ENCODE measurements around the gene PAPPA2.

DNA sequence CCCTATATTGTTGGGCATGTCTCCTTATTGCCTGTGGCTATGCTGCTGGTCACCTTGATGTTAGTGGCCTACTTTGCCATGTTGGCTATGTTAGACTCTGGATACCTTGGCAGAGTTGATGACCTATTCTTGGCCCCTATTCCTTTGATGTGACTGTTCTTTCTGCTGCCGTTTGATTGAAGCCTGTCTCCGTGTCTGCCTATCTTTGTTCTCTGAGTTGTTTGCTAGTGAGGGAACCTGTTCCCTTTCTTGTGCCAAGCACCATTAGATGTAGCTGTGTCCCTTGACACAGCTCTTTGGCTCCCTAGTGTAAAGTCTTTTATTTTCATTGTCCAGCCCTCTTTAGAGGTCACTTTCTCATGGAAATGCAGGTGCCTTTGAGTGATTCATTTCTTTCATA is 28.7 kb upstream of the PAPPA2 start:
- TF ChIP-seq POLR2A (IDR thresholded peaks at IDR 0.05) = no peak
- TF ChIP-seq EP300 (IDR thresholded peaks at IDR 0.05) = no peak
- TF ChIP-seq, protein P1, sequence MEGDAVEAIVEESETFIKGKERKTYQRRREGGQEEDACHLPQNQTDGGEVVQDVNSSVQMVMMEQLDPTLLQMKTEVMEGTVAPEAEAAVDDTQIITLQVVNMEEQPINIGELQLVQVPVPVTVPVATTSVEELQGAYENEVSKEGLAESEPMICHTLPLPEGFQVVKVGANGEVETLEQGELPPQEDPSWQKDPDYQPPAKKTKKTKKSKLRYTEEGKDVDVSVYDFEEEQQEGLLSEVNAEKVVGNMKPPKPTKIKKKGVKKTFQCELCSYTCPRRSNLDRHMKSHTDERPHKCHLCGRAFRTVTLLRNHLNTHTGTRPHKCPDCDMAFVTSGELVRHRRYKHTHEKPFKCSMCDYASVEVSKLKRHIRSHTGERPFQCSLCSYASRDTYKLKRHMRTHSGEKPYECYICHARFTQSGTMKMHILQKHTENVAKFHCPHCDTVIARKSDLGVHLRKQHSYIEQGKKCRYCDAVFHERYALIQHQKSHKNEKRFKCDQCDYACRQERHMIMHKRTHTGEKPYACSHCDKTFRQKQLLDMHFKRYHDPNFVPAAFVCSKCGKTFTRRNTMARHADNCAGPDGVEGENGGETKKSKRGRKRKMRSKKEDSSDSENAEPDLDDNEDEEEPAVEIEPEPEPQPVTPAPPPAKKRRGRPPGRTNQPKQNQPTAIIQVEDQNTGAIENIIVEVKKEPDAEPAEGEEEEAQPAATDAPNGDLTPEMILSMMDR (IDR thresholded peaks at IDR 0.05) = no peak
- no peak for TF ChIP-seq POLR2AphosphoS5 (IDR thresholded peaks at IDR 0.05)

Measured in sigmoid colon (tissue), 4 donors.